ENCODE results near the gene CEP55. TPM values are rescaled to one million over a fixed set of nuclear protein-coding genes. Genes with fewer than 3 reads are reported as not detected.

Gene CEP55
- total and polyA plus RNA-seq, 9 of the 15 experiments (the other 6 are each of a cell fraction or from before 2014, with no cell fraction given), result 4.4 to 32.5 (median 18.1) TPM

GRCh38 chr10:93572606-93573005, 76.2 kb downstream of the CEP55 start:
- BruUV-seq (replicated peaks), result no TSS peak
- peaks cover 9 to 40% of the 10 kb centered on the region in 2 experiments; a peak in 3 of 5 replicates for H3K27me3 ChIP-seq (ENCODE audit: control insufficient read depth in 2 of 2, insufficient read depth in 2 of 2, low read length in 2 of 2)
- H3K4me2 ChIP-seq (ENCODE audit: insufficient read depth, low read length), result no peak overlapping the region
- H3K9ac ChIP-seq (ENCODE audit: insufficient read depth in 1 of 2, low read depth in 2 of 2, low read length in 2 of 2), result no peak overlapping the region
- ChIA-PET CTCF (ENCODE audit: low intra/inter-chr PET ratio) (no interaction called here), POLR2A (no interaction called here)
- H3K4me1 ChIP-seq (replicated peaks in 1 of 2; ENCODE audit: control insufficient read depth in 2 of 2, insufficient read depth in 2 of 2, low read length in 2 of 2), result no peaks in the 10 kb centered on the region
- H3K79me2 ChIP-seq (ENCODE audit: control insufficient read depth, insufficient read depth, low read length), result no peaks in the 10 kb centered on the region
- no peaks in the 10 kb centered on the region for H4K20me1 ChIP-seq (replicated peaks; ENCODE audit: control insufficient read depth, insufficient read depth, low read length)
- no peaks in the 10 kb centered on the region for H3K9me1 ChIP-seq (ENCODE audit: control insufficient read depth, insufficient read depth, low read length)
- no peak overlapping the region for H2AFZ ChIP-seq (ENCODE audit: low read depth, low read length)
- 5% methylated on average over 2 of the region's 2 CpGs for WGBS (ENCODE audit: insufficient coverage, low coverage, missing lambda C conversion rate)
- no peaks in the 10 kb centered on the region for H3K36me3 ChIP-seq (ENCODE audit: control insufficient read depth, insufficient read depth, low read length)
- no peak overlapping the region for H3K4me3 ChIP-seq
- no peak for DNase-seq (ENCODE audit: extremely low read depth in 1 of 4, low spot score in 3 of 4)
- intact Hi-C loops (cut with micrococcal nuclease) (no loop called here), in situ Hi-C loops (cut with MboI) (no loop called here)
- H3K9me3 ChIP-seq (replicated peaks; ENCODE audit: control insufficient read depth, insufficient read depth, low read depth, low read length), result no peaks in the 10 kb centered on the region
- ATAC-seq, result no peak
- no peak for TF ChIP-seq THRA (IDR thresholded peaks at IDR 0.05)
- no peak for FAIRE-seq
- no peak overlapping the region for H3K27ac ChIP-seq (ENCODE audit: extremely low read depth, low read depth, low read length)

- ChIA-PET POLR2A (no interaction called here), CTCF (ENCODE audit: low intra/inter-chr PET ratio) (no interaction called here)
- Histone ChIP-seq H3K4me3 (no peak overlapping the region), H3K4me2 (ENCODE audit: insufficient read depth, low read length) (no peak overlapping the region), H3K79me2 (ENCODE audit: control insufficient read depth, insufficient read depth, low read length) (no peaks in the 10 kb centered on the region), H2AFZ (ENCODE audit: low read depth, low read length) (no peak overlapping the region), H3K4me1 (replicated peaks in 1 of 2; ENCODE audit: control insufficient read depth in 2 of 2, insufficient read depth in 2 of 2, low read length in 2 of 2) (no peaks in the 10 kb centered on the region), H3K9ac (ENCODE audit: insufficient read depth in 1 of 2, low read depth in 2 of 2, low read length in 2 of 2) (no peak overlapping the region), H3K9me1 (ENCODE audit: control insufficient read depth, insufficient read depth, low read length) (no peaks in the 10 kb centered on the region), H3K36me3 (ENCODE audit: control insufficient read depth, insufficient read depth, low read length) (no peaks in the 10 kb centered on the region), H3K27me3 (ENCODE audit: control insufficient read depth in 2 of 2, insufficient read depth in 2 of 2, low read length in 2 of 2) (peaks cover 6 to 34% of the 10 kb centered on the region in 2 experiments; a peak in 3 of 5 replicates), H3K9me3 (replicated peaks; ENCODE audit: control insufficient read depth, insufficient read depth, low read depth, low read length) (no peaks in the 10 kb centered on the region), H3K27ac (ENCODE audit: extremely low read depth, low read depth, low read length) (no peak overlapping the region), H4K20me1 (replicated peaks; ENCODE audit: control insufficient read depth, insufficient read depth, low read length) (no peaks in the 10 kb centered on the region)
- BruUV-seq (replicated peaks), result no TSS peak
- intact Hi-C loops (cut with micrococcal nuclease) (no loop called here), in situ Hi-C loops (cut with MboI) (no loop called here)
- ATAC-seq (no peak), DNase-seq (ENCODE audit: extremely low read depth in 1 of 4, low spot score in 3 of 4) (no peak), FAIRE-seq (no peak)
- WGBS (ENCODE audit: insufficient coverage, low coverage, missing lambda C conversion rate), result 2% methylated on average over 5 of the region's 10 CpGs
- TF ChIP-seq ETV1 (tag; conservative IDR thresholded peaks at IDR 0.05; ENCODE audit: low read depth) (peak; percentile 54; the same call in 1 of the 2 replicates), ARID3A (IDR thresholded peaks at IDR 0.05; ENCODE audit: borderline replicate concordance, low read depth, low read length) (no peak), KLF13 (tag; IDR thresholded peaks at IDR 0.05; ENCODE audit: borderline replicate concordance, low read depth) (no peak), THAP7 (CRISPR knock-in tag; IDR thresholded peaks at IDR 0.05) (no peak), SNAPC5 (CRISPR knock-in tag; IDR thresholded peaks at IDR 0.05) (no peak), MEF2D (tag; conservative IDR thresholded peaks at IDR 0.05; ENCODE audit: low read depth) (no peak), SIRT6 (IDR thresholded peaks at IDR 0.05; ENCODE audit: low read depth, low read length) (no peak), THRA (IDR thresholded peaks at IDR 0.05) (no peak)
These were observed 76.9 kb downstream of the CEP55 start for GRCh38 chr10:93573051-93573909.

Data from K562 (cell line).